HG03457 (cell line): Measurements from ENCODE around the gene PKM.
"Not testable (repeated sequence)": the region's sequence is repeated elsewhere in the genome, so short reads cannot be mapped to it uniquely, and the experiment has no call there.

Source experiments
- ATAC-seq: cut with Tn5 transposase; IDR thresholded peaks from one replicate; pipeline ENCODE4 v1.9.1; 2021; ENCODE audit warnings: moderate number of reproducible peaks; ENCODE audit not compliant: unreplicated experiment

Gene PKM

GRCh38 chr15:72231066-72231832, at the start of gene PKM:
TSS of gene PKM (minus strand) at chr15:72231190. CDS start at chr15:72219097, 12,093 bp downstream.
- peak; percentile 29 for ATAC-seq

GRCh38 chr15:72280751-72281150, 49.8 kb upstream of the PKM start:
- ATAC-seq, result no peak

- no peak for ATAC-seq
These were observed 47.7 kb upstream of the PKM start for GRCh38 chr15:72278737-72279136.

- ATAC-seq, result no peak
These were observed 45.3 kb upstream of the PKM start for GRCh38 chr15:72276326-72276700.

GRCh38 chr15:72275635-72276325, 44.8 kb upstream of the PKM start:
- not testable (repeated sequence) for ATAC-seq

- ATAC-seq, result no peak
These were observed 42.0 kb upstream of the PKM start for GRCh38 chr15:72272997-72273352.

GRCh38 chr15:72272213-72272996, 41.4 kb upstream of the PKM start, which contains the start of gene PARP6:
TSS of gene PARP6 (minus strand) at chr15:72272554. CDS start at chr15:72267477, 5,077 bp downstream.
- ATAC-seq, result peak; percentile 90

GRCh38 chr15:72271895-72272212, 40.9 kb upstream of the PKM start:
- peak; percentile 1 for ATAC-seq

GRCh38 chr15:72271221-72271620, 40.2 kb upstream of the PKM start:
- no peak for ATAC-seq

GRCh38 chr15:72269739-72270138, 38.7 kb upstream of the PKM start:
- no peak for ATAC-seq

- no peak for ATAC-seq
These were observed 34.0 kb upstream of the PKM start for GRCh38 chr15:72265031-72265430.

- no peak for ATAC-seq
These were observed 21.8 kb upstream of the PKM start for GRCh38 chr15:72252663-72253299.

GRCh38 chr15:72249142-72249810, 18.3 kb upstream of the PKM start:
- no peak for ATAC-seq

GRCh38 chr15:72248514-72248913, 17.5 kb upstream of the PKM start:
- ATAC-seq, result no peak

GRCh38 chr15:72242775-72243370, 11.9 kb upstream of the PKM start:
- no peak for ATAC-seq

GRCh38 chr15:72239652-72240051, 8.7 kb upstream of the PKM start:
- ATAC-seq, result no peak

- ATAC-seq, result no peak
These were observed 7.6 kb upstream of the PKM start for GRCh38 chr15:72238586-72238985.

- ATAC-seq, result no peak
These were observed 6.8 kb upstream of the PKM start for GRCh38 chr15:72237853-72238224.

- peak; percentile 55 for ATAC-seq
These were observed 6.3 kb upstream of the PKM start for GRCh38 chr15:72237029-72237852.
